ENCODE results near the gene ZNF740. TPM values are rescaled to one million over a fixed set of nuclear protein-coding genes. Genes with fewer than 3 reads are reported as not detected.

ZNF740 gene
- total RNA-seq, 1 experiment from 2014 or later = 49.7 TPM

- TF ChIP-seq EGR1 (IDR thresholded peaks at IDR 0.05; ENCODE audit: low read depth) (no peak), SRF (IDR thresholded peaks at IDR 0.05; ENCODE audit: low read depth) (no peak), CEBPB (IDR thresholded peaks at IDR 0.05; ENCODE audit: low read depth) (no peak), ZFX (IDR thresholded peaks at IDR 0.05) (no peak), CBX3 (IDR thresholded peaks at IDR 0.05; ENCODE audit: low read depth) (no peak)
- TF ChIP-seq, protein P1, sequence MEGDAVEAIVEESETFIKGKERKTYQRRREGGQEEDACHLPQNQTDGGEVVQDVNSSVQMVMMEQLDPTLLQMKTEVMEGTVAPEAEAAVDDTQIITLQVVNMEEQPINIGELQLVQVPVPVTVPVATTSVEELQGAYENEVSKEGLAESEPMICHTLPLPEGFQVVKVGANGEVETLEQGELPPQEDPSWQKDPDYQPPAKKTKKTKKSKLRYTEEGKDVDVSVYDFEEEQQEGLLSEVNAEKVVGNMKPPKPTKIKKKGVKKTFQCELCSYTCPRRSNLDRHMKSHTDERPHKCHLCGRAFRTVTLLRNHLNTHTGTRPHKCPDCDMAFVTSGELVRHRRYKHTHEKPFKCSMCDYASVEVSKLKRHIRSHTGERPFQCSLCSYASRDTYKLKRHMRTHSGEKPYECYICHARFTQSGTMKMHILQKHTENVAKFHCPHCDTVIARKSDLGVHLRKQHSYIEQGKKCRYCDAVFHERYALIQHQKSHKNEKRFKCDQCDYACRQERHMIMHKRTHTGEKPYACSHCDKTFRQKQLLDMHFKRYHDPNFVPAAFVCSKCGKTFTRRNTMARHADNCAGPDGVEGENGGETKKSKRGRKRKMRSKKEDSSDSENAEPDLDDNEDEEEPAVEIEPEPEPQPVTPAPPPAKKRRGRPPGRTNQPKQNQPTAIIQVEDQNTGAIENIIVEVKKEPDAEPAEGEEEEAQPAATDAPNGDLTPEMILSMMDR (IDR thresholded peaks at IDR 0.05 in 2 of 3, conservative IDR thresholded peaks at IDR 0.05 in 1 of 3; ENCODE audit: borderline replicate concordance in 1 of 3, insufficient read depth in 1 of 3, low read depth in 2 of 3, low read length in 2 of 3) = no peak
Observed at GRCh38 chr12:53218551-53219291, 38.2 kb downstream of the ZNF740 start (continued).

GRCh38 chr12:53219292-53219955 is 38.9 kb downstream of the ZNF740 start:
- Histone ChIP-seq H3K36me3 (ENCODE audit: control insufficient read depth in 1 of 2, insufficient read depth in 2 of 2, low read length in 2 of 2) (peaks cover 0 to 2% of the 10 kb centered on the region in 2 experiments; a peak in 1 of 4 replicates), H3K4me2 (ENCODE audit: low read length) (peak overlapping the region; percentile 100), H3K27ac (ENCODE audit: low read depth, low read length) (peak overlapping the region; percentile 99), H3K4me3 (replicated peaks in 1 of 2; ENCODE audit: low read depth in 1 of 2, low read length in 2 of 2) (peak overlapping the region; percentile 72 to 88), H3K9ac (ENCODE audit: low read length) (peak overlapping the region; percentile 93), H3K9me3 (ENCODE audit: control insufficient read depth in 1 of 2, insufficient read depth in 1 of 2, low read depth in 1 of 2, low read length in 2 of 2) (no peaks in the 10 kb centered on the region), H2AFZ (ENCODE audit: low read depth, low read length, poor library complexity, severe bottlenecking) (no peak overlapping the region), H4K20me1 (ENCODE audit: insufficient read depth) (no peaks in the 10 kb centered on the region), H3K9me2 (ENCODE audit: insufficient read depth) (no peaks in the 10 kb centered on the region), H3K79me2 (ENCODE audit: insufficient read depth, low read length) (peaks cover 40% of the 10 kb centered on the region), H3K4me1 (ENCODE audit: control insufficient read depth in 1 of 2, insufficient read depth in 2 of 2, low read length in 2 of 2) (peaks cover 44 to 73% of the 10 kb centered on the region in 2 experiments), H3K27me3 (ENCODE audit: insufficient read depth, low read length) (no peaks in the 10 kb centered on the region)
- BruUV-seq (replicated peaks) = TSS peak; percentile 43
- intact Hi-C loops (cut with micrococcal nuclease) = loop anchor here (1.0 kb wide), 1 partner anchor 49 kb away; the partner anchor contains the start of gene ESPL1
- TF ChIP-seq ZFX (IDR thresholded peaks at IDR 0.05) (peak; percentile 40; the same call in 1 of the 2 replicates), SRF (IDR thresholded peaks at IDR 0.05; ENCODE audit: low read depth) (no peak)
- POLR2A ChIA-PET = interaction anchor here (0.7 to 2.5 kb wide), 4 partner anchors 10 to 100 kb away, joined by 3 to 7 read pairs (median 3); no protein-coding TSS in a partner anchor
- ATAC-seq (no peak), DNase-seq (ENCODE audit: low read depth, low spot score) (no peak)
- RAD21 ChIA-PET (ENCODE audit: low non-redundant PET in 1 of 2, low total read pairs in 2 of 2, uncharacterized antibody in 2 of 2, unreplicated experiment in 2 of 2) = interaction anchor here (0.6 to 1.1 kb wide), 2 partner anchors 102 to 1072 kb away, joined by 3 read pairs; partner anchors contain the start of gene AAAS (in 1 of the 2)
- CTCF ChIA-PET = interaction anchor here (1.4 to 2.5 kb wide), 5 partner anchors 32 to 154 kb away, joined by 3 to 12 read pairs (median 5); partner anchors contain the start of genes AAAS and PFDN5
